ENCODE results near the gene ACBD6.

The ACBD6 gene

GRCh38 chr1:180265871-180266270 is 236.5 kb downstream of the ACBD6 start:
- TF ChIP-seq ZFX (IDR thresholded peaks at IDR 0.05; ENCODE audit: borderline replicate concordance) = no peak
- no peak for TF ChIP-seq CTCF (IDR thresholded peaks at IDR 0.05)

GRCh38 chr1:180265201-180265600 is 237.2 kb downstream of the ACBD6 start:
- TF ChIP-seq ZFX (IDR thresholded peaks at IDR 0.05; ENCODE audit: borderline replicate concordance) = no peak
- TF ChIP-seq CTCF (IDR thresholded peaks at IDR 0.05) = no peak
- no peak overlapping the region for H3K27ac ChIP-seq

More at GRCh38 chr1:180265871-180266270, 236.5 kb downstream of the ACBD6 start:
- H3K27ac ChIP-seq = no peak overlapping the region

GRCh38 chr1:180264595-180264994 is 237.8 kb downstream of the ACBD6 start:
- H3K27ac ChIP-seq = no peak overlapping the region
- TF ChIP-seq ZFX (IDR thresholded peaks at IDR 0.05; ENCODE audit: borderline replicate concordance) (no peak), CTCF (IDR thresholded peaks at IDR 0.05) (no peak)

GRCh38 chr1:180262628-180263488 is 239.5 kb downstream of the ACBD6 start:
- H3K27ac ChIP-seq = no peak overlapping the region
- TF ChIP-seq CTCF (IDR thresholded peaks at IDR 0.05) (no peak), ZFX (IDR thresholded peaks at IDR 0.05; ENCODE audit: borderline replicate concordance) (no peak)

- H3K27ac ChIP-seq = no peak overlapping the region
- TF ChIP-seq CTCF (IDR thresholded peaks at IDR 0.05) (no peak), ZFX (IDR thresholded peaks at IDR 0.05; ENCODE audit: borderline replicate concordance) (no peak)
Measured at GRCh38 chr1:180261524-180262155, 240.7 kb downstream of the ACBD6 start.

GRCh38 chr1:180261030-180261429 is 241.3 kb downstream of the ACBD6 start:
- H3K27ac ChIP-seq = no peak overlapping the region
- no peak for TF ChIP-seq CTCF (IDR thresholded peaks at IDR 0.05)

GRCh38 chr1:180260541-180260940 is 241.8 kb downstream of the ACBD6 start:
- H3K27ac ChIP-seq = no peak overlapping the region
- TF ChIP-seq ZFX (IDR thresholded peaks at IDR 0.05; ENCODE audit: borderline replicate concordance) (no peak), CTCF (IDR thresholded peaks at IDR 0.05) (no peak)

All from 22Rv1 (cell line).